ENCODE data around the gene ZGPAT.
"Not testable (repeated sequence)": the region's sequence is repeated elsewhere in the genome, so short reads cannot be mapped to it uniquely, and the experiment has no call there.

ZGPAT gene

DNA sequence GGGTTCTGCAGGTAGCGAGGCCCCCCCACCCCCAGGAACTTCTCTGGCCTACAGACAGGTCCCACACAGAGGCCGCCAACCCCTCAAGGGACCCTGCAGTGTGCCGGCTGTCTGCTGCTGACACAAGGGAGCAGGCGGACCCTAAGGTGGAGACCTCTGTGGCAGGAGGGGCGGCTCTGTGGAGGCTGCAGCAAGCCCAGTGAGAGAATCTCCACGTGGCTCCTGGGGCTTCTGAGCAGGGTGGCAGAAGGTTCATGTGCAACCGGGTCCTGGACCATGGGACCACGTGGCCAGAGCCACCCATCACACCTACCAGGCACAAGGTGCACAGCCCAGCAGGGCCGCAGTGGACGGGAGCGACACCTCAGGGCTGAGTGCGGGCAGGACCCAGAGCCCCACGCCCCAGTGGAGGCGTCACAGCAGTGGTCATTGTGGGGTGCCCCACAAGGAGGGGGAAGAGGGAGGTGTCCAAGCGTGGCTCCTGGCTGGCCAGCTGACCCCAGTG is 4.3 kb upstream of the ZGPAT start:
- DNase-seq (ENCODE audit: low read depth): no peak

DNA sequence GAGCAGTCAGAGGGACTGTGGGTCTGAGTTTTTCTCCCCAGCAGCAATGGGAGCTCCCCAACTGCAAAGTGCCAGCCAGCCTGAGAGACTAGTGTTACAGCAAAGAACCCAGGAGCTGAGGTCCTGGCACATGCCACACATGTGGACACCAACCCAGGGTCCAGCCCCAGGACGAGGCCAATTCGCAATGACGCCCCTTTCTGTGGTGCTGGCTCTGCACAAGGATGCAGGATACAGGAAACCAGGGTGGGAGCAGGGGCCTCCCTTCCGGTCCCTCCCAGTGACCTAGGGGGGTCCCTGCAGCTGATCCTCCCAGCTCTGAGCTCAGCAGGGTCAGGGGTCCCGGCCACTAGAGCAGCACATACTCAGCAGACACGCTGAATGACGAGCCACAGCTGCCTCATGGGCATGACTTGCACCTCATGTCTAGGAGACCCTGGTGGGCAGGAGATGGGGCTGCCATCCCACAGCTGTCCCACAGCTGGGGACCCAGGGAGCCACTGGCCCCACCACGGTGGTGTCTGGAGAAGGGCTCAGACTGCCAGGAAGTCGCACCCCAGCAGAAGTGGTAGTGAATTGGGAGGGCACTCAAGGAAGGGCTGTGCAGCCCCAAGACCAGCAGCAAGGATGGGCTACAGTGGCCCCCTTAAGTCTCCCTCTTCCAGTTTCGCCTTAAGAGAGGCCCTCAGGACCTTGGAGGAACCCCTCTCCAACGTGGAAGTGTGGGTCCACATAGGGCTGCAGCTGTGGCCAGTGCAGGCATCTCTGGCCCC is 3.7 kb upstream of the ZGPAT start:
- no peak for DNase-seq (ENCODE audit: low read depth)

DNA sequence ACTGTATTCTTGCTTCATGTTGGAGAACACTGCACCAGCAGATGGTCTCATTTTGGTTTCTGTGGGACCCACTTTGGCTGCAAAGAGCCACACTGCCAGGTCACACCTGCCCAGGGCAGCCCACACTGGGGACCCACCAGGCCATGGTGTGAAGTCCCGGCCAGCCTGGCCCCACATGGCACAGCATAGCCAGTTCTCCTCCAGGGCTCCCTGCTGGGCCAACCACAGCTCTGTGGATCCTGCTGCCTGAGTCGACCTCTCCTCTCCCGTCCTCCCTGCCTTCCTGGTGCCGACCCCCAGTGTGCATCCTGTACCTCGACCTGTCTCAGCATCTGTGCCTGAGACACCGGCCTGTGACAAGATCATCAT is 3.1 kb upstream of the ZGPAT start:
- no peak for DNase-seq (ENCODE audit: low read depth)

DNA sequence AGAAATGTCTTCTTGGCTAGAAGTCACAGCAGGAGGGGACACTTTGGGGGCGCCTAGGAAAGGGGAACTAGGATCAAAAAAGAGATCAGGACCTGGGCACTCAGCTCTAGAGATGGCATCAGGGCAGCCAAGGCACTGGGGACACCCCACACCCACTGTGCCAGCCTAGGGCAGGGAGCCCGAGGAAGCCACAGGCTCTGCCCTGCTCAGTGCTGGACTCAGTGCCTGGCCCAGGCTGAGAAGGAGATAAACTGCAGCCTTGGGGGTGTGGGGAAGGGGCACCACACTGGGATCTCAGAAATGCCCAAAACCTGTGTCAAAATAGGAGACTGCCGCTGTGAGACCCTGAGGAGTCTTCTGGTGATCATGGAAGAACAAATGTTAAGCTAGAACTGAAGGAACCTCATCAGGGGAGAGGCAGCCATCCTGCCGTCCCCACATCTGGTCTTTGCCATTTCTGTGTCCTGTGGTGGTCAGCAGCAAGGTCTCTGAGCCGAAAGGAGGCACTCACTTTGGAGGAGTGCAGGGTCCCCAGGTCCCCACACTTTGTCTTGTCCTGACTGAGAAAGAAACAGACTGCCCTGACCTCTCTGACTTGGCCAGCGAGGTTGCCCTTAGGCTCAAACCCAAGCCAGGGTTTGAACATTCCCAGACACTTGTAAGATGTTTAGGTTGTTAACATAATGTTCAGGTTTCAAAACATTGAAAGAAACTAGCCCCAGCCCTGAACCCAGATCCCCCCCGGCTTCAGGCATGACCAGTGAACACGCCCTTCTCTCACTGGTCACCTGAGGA is 2.4 kb upstream of the ZGPAT start:
- DNase-seq (ENCODE audit: low read depth): no peak

DNA sequence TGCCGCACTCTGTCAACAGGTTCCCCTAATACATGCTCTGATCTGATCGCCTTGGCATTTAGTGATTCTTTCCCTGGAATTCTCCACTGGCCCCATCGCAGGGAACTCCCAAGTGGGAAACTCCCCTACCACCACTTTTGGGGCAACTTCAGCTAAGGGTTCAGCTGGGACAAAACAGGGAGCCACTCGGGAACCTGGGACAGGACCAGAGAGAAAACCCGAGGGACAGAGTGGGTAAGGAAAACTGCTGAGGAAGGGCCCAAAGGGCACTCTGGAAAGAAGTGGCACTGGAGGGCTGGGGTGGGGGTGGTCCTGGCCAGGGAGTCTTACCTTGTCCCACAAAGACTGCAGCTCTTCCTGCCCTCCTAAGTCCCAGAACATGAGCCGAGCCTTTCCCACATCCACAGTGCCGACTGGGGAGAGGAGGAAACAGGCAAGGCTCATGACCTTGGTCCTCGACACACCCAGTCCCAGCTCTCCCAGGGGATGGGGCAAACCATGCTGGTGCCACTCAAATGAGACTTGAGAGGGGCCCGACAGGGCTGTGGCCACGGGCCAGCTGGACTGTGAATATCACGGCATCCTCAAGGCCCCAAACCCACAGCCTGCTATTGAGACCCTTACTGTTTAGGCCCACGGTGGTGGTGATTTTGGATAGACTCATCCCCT is 1.7 kb upstream of the ZGPAT start:
- no peak for DNase-seq (ENCODE audit: low read depth)

DNA sequence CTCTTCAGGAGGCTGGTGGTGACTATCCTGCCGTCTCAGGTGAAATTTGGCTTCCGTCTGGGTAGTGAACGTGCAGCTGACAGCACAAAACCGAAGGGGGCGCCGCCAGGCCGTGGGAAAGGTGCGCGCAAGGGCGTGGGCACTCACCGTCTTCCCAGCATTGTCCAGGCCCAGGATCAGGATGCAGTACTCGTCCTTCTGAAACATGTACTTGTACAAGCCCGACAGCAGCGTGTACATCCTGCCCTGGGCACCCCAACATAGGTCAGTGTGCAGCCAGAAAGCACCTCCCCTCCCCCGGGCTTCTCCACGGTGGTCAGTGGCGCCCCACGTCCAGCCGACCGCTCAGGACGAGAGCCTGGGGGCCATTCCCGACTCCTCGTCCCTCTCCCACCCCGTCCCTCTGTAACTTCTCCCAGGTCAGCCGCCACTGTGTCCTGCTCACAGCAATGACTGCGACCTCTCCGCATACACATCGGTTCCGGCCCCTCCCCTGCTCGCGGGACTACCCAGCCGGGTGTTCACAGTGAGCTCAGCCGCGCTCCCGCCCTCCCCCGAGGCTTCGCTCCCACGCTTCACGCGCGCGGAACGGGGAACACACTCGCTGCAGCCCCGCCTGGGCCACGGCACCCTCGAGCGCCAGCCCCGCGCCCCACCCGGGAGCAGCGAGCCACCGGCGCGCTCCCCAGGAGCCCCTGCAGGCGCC is 834 bp upstream of the ZGPAT start:
- no peak for DNase-seq (ENCODE audit: low read depth)

DNA sequence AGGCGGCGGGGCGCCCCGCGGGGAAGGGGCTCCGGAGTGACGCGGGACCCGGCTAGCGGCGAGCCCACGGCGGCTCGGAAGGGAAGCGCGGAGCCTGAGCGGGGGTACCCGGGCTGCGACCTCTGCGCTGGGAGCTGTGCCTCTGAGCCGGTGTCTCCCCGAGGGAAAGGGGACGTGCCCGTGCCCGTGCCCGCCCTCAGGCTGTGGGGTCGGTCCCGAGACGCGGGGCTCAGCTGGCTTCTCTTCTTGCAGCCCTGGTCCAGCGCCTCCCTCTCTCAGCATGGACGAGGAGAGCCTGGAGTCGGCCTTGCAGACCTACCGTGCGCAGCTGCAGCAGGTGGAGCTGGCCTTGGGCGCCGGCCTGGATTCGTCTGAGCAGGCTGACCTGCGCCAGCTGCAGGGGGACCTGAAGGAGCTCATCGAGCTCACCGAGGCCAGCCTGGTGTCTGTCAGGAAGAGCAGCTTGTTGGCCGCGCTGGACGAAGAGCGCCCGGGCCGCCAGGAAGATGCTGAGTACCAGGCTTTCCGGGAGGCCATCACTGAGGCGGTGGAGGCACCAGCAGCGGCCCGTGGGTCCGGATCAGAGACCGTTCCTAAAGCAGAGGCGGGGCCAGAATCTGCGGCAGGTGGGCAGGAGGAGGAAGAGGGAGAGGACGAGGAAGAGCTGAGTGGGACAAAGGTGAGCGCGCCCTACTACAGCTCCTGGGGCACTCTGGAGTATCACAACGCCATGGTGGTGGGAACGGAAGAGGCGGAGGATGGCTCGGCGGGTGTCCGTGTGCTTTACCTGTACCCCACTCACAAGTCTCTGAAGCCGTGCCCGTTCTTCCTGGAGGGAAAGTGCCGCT is 686 bp downstream of the ZGPAT start:
- DNase-seq (ENCODE audit: low read depth): no peak

DNA sequence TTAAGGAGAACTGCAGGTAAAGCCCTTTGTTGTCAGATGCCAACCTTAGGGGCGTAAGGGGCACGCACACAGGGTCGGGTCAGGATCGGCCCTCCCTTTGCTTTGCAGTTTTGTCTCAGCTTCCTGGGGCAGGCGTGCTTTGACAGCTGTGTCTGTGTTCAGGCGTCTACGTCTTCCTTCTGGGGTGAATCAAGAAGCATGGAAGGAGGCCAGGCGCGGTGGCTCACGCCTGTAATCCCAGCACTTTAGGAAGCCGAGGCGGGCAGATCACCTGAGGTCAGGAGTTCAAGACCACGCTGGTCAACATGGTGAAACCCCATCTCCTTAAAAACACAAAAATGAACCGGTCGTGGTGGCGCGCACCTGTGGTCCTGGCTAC is 1.3 kb downstream of the ZGPAT start:
- DNase-seq (ENCODE audit: low read depth): no peak

DNA sequence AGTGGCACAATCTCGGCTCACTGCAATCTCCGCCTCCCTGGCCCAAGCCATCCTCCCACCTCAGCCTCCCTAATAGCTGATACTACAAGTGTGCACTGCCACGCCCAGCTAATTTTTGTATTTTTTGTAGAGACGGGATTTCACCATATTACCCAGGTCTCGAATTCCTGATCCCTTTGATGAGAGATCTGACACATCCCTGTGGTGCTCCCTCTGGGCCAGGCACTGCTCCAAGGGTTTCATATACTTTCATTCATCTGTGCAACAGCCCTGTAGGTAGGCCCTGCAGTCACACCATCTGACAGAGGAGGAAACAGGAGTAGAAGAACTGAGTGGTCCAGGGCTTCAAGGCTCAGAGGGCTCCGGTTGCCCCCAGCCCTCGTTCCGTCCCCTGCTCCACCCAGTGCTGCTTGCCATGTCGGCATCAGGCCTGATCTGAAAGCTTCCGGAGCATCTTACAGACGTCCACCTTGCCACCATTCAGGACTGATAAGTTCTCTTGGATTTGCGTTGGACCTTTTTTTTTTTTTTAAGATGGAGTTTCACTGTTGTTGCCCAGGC is 3.3 kb downstream of the ZGPAT start:
- DNase-seq (ENCODE audit: low read depth): no peak

DNA sequence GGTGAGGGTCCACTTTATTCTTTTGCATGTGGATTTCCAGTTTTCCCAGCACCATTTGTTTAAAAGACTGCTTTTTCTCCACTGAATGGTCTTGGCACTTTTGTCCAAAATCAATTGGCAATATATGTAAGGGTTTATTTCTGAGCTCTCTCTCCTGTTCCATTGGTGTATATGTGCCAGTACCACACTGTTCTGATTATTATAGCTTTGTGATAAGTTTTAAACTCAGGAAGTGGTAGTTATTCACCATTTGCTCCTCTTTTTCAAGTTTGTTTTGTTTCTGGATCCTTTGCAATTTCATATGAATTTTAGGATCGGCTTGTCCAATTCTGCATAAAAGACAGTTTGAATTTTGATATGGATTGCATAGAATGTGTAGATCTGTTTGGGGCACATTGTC is 4.4 kb downstream of the ZGPAT start:
- DNase-seq (ENCODE audit: low read depth): no peak

DNA sequence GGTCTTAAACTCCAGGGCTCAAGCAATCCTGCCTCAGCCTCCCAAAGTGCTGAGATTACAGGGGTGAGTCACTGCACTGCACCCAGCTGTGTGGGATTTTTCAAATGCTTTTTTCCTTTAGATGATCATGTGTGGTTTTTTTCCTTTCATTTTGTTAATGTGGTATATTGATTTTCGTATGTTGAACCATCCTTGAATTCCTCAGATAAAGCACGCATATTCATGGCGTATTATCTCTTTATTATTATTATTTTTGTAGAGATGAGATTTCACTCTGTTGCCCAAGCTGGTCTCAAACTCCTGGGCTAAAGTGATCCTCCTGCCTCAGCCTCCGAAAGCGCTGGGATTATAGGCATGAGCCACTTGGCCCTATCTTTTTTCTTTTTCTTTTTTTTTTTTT is 7.0 kb downstream of the ZGPAT start:
- no peak for DNase-seq (ENCODE audit: low read depth)

DNA sequence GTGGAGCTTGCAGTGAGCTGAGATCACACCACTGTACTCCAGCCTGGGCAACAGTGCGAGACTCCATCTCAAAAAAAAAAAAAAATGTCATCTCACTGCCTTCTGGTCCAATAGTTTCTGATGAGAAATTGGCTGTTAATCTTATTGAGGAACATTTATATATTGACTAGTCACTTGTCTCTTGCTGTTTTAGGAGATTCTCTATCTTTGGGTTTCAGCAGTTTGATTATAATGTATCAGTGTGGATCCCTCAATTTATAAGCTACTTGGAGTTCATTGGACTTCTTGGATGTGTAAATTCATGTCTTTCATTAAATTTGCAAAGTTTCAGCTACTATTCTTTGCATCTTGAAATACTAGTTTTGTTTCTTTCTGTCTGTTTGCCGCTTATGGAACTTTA is 11.2 kb downstream of the ZGPAT start:
- DNase-seq (ENCODE audit: low read depth): no peak

DNA sequence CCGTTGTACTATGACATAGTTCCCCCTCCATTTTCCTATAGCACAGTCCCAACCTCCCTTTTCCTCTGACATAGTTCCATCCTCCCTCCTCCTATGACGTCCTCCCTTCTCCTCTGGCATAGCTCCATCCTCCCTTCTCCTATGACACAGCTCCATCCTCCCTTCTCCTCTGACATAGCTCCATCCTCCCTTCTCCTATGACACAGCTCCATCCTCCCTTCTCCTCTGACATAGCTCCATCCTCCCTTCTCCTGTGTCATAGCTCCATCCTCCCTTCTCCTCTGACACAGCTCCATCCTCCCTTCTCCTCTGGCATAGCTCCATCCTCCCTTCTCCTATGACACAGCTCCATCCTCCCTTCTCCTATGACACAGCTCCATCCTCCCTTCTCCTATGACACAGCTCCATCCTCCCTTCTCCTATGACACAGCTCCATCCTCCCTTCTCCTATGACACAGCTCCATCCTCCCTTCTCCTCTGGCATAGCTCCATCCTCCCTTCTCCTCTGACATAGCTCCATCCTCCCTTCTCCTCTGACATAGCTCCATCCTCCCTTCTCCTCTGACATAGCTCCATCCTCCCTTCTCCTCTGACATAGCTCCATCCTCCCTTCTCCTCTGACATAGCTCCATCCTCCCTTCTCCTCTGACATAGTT is 15.3 kb downstream of the ZGPAT start:
- DNase-seq (ENCODE audit: low read depth): not testable (repeated sequence)

DNA sequence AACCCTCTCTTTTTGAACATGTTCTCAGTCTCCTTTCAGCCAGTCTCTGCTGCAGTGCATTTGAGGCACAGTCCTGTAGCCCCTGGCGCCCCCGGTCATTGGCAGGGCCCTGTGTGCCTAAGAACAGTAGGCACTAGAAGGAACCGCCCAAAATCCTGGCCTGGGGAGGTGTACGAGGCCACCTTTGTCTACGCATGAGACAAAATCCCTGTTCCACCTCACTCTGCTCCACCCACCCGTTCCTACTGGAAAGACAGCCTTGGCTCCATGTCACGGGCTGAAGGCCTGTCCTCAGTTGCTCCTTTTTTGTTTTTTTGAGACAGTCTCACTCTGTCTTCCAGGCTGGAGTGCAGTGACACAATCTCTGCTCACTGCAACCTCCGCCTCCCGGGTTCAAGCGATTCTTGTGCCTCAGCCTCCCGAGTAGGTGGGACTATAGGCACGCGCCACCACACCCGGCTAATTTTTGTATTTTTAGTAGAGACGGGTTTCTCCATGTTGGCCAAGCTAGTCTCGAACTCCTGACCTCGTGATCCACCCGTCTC is 22.4 kb downstream of the ZGPAT start:
- not testable (repeated sequence) for DNase-seq (ENCODE audit: low read depth)

DNA sequence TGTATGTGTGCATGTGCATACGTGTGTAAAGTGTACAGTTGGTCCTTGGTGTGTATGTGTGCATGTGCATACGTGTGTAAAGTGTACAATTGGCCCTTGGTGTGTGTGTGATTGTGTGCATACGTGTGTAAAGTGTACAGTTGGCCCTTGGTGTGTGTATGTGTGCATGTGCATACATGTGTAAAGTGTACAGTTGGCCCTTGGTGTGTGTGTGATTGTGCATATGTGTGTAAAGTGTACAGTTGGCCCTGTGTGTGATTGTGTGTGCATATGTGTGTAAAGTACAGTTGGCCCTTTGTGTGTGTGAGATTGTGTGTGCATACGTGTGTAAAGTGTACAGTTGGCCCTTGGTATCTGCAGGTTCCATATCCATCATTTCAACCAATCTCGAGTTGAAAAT is 23.6 kb downstream of the ZGPAT start:
- DNase-seq (ENCODE audit: low read depth): no peak

DNA sequence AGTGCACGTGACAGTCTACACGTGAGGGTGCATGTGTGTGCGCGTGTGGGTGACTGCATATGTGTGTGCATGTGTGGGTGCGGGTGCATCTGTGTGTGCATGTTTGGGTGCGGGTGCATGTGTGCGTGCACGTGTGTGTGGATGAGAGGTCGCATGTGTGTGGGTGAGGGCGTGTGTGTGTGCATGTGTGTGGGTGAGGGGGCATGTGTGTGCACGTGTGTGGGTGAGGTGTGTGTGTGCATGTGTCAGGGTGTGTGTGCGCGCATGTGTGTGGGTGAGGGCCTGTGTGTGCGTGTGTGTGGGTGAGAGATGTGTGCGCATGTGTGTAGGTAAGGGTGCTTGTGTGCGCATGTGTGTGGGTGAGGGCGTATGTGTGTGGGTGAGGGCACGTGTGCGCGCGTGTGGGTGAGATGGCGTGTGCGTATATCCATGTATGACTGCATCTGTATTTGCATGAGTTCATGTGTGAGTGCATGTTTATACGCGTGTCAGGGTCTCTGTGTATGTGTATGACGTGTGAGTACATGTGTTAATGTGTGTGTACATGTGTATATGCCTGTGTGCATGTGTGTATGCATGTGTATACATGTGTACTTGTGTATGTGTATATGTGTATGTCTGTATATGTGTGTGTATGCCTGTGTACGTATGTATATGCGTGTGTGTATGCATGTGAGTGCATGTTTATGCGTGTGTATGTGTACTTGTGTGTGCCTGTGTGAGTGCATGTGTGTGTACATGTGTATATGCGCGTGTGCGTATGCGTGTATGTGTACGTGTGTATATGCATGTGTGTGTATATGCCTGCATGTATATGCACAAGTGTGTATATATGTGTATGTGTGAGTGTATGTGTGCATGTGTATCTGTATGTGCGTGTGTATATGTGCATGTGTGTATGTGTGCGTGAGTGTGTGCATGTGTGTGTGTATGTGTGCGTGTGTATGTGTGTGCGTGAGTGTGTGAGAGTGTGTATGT is 24.6 kb downstream of the ZGPAT start:
- DNase-seq (ENCODE audit: low read depth): no peak

DNA sequence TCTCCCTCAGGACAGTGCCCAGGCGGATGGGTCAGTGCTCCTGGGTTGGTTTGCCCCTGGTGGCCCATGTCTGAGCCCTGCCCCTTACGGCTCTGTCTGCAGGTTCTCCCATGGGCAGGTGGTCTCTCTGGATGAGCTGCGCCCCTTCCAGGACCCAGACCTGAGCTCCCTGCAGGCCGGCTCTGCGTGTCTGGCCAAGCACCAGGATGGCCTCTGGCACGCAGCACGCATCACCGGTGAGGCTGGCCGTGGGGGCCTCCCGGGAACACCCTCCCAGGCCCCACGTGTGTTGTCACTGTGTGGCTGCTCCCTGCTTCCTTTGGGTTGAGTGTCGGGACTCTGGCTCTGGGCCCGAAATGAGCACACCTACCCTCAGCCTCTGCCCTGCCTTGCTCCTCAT is 25.3 kb downstream of the ZGPAT start:
- DNase-seq (ENCODE audit: low read depth): no peak

DNA sequence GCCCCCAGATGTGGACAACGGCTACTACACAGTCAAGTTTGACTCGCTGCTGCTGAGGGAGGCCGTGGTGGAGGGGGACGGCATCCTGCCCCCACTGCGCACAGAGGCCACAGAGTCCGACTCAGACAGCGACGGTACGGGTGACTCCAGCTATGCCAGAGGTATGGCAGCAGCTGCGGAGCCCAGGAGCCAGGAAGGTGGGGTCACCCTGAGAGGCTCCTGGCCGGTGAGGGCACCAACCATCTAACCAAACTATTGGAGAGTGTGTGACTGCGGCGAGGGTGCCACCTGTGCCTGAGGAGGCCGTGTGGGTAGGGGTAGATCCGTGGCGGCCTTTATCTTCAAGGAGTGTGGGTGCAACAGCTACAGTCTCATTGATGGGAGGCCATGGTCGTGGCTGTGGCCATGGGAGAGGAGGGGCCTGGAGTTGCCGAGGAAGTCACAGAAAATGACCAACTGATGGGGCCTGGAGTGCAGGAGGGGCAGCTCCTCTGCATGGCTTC is 25.8 kb downstream of the ZGPAT start:
- DNase-seq (ENCODE audit: low read depth): no peak

Data from activated T-cell treated with anti-CD3 and anti-CD28 coated beads for 24 hours (primary cell).